ENCODE measurements around the gene UBE4B.
"Not testable (repeated sequence)": the region's sequence is repeated elsewhere in the genome, so short reads cannot be mapped to it uniquely, and the experiment has no call there.

The UBE4B gene

DNA sequence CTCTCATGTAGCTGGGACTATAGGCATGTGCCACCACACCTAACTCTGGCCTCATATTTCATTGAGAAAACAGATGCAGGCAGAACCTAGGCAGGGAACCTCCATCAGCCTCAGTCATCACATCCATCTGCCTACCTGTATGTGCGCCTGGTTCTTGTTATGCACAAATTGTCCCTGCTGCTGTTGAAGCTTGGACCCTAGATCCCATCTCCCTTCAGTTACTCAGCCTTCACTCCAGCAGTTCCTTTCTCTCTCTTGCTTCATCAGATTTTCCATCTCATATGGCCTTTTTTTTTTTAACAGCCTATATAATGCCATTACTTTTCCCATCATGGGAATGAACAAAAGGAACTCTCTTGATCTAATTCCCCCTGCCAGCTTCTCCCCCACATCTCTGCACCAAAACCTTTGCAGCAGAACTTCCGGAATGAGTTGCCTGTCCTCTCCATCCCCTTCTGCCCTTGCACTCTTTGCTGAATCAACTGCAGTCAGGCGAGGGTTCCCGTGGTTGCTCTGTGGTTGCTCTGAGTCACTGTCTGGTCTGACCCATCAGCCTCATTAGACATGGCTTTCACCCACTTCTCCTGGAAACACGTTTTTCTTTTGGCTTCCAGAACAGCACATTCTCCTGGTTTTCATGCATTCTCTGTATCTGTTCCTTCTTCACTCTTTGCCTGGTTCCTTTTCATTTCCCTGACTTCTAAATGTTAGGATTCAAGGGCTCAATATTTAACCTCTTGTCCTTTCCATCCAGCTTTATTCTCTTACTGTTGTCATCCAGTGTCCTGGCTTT lies 41.5 kb downstream of the UBE4B start:
- DNase-seq: no peak

DNA sequence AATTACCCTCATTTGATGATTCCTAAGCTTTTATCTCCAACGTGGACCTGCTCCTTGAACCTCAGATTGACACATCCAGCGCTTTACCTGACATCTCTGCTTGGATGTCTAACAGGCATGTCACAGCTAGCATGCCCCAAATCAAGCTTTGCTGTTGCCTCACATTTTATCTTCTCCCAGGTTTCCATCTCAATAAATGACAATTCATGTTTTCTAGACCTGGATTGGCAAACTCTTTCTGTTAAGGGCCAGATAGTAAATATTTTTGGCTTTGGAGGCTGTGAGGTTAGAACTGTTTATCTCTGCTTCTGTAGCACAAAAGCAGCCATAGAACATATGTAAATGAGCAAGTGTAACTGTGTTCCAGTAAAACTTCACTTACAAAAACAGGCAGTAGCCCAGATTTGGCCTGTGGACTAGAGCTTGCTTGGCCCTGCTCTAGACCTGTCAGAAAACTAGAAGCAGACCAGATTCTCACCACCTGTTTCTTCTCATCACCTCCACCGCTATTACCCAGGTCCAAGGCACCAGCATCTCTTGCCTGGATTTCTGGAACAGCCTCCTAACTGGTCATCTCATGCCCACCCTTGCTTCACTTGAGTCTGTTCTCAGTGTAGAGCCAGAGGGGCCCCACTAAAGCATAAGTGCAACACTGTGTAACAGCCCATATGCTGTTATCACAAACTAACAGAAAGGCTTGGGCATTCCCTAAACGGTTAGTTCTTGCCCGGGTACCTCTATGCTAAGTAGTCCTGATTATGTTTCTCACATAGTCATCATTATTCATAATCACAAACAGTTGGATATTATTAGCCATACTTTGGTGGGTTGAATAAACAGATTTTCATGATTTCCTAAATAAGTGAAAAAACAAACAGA lies 42.3 kb downstream of the UBE4B start:
- DNase-seq: no peak

DNA sequence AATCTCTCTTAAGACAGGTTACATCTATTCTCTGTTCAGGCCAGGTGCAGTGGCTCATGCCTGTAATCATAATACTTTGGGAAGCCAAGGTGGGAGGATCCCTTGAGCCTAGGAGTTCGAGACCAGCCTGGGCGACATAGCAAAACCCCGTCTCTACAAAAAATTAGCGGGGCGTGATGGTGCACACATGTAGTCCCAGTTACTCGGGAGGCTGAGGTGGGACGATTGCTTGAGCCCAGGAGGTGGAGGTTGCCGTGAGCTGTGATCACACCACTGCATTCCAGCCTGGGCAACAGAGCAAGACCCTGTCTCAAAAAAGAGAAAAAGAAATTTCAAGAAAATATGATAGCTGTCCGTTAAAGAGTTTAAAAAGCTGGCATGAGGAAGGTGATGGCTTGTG lies 43.0 kb downstream of the UBE4B start:
- DNase-seq: no peak

GRCh38 chr1:10078494-10078893 lies 45.7 kb downstream of the UBE4B start:
- no peak for DNase-seq

DNA sequence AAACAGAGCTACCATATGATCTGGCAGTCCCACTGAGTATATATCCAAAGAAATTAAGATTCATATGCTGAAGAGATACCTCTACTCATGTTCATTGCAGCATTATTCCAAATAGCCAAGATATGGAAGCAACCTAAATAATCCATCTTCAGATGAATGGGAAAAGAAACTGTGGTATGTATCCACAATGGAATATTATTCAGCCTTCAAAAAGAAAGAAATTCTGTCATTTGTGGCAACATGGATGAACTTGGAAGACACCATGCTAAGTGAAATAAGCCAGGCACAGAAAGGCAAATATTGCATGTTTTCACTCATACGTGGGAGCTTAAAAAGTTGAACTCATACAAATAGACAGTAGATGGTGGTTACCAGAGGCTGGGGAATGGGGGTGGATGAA lies 47.8 kb downstream of the UBE4B start:
- no peak for DNase-seq

GRCh38 chr1:10082785-10083479 lies 50.2 kb downstream of the UBE4B start:
- DNase-seq: no peak

DNA sequence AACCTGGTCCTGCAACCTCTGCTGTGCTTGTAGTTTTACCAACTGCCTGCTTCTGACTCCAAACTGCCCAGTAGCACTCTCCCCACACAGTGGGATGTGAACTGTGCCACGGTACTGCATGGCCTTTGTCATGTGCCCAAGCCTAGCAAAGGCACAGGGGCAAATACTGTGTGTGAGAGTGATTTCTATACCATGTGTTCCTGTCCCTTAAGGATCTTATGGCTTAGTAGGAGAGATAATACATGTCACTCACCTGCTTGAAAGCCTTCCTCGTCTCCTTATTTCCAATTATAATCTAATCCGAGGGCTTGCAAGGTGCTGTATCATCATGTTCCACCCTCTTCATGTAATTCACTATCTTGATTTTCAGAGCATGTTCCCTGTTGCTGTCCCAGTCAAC lies 51.3 kb downstream of the UBE4B start:
- DNase-seq: no peak

- DNase-seq: no peak
Measured at GRCh38 chr1:10085076-10085475, 52.3 kb downstream of the UBE4B start.

- no peak for DNase-seq
Measured at GRCh38 chr1:10087210-10087609, 54.5 kb downstream of the UBE4B start.

DNA sequence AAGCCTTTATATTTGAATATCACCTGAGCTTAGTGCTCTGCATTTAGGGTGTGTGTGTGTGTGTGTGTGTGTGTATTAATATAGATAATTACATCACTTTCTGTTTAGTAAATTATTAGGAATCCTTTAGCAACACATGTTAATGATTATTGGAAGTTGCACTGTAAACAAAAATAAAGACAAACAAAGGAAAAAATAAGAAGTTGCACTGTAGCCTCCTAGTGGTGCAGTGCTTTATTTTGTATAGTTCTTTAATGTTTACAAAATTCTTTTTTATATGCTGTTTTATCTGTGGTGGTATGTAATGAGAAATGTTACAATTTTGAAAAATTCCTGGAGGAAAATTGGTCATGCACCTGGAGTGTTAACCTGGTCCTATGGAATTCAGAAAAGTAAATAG lies 69.2 kb downstream of the UBE4B start:
- DNase-seq: no peak

DNA sequence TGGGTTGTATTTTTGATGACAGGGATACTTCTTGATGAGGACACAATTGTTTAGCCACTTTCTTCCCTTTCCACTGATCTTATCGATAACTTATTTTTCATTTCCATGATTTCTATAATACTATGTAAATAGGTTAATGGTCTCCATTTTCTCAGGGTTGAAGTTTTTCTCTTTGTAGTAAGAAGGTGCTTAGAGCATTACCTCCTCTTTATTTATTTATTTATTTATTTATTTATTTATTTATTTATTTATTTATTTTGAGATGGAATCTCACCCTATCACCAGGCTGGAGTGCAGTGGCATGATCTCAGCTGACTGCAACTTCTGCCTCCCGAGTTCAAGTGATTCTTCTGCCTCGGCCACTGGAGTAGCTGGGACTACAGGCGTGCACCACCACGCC lies 70.4 kb downstream of the UBE4B start:
- DNase-seq: no peak

DNA sequence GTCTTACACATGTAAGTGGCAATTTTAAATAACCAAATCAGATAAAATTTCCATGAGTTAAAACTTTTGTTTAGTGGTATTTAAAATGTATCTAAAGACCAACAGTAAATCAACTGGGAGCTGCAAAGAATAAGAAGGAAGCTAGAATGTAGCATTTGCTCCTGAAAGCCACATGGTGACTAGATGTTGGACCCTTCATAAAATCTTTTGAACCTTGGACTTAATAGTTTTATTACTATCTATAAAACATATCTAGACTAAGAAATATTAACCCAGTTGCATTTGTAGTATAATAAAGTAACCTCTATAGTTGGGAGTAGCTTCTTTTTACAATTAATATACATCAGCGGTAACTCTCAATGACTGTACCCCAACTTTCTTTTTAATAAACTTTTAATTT lies 72.1 kb downstream of the UBE4B start:
- DNase-seq: no peak

- no peak for DNase-seq
Measured at GRCh38 chr1:10105484-10105883, 72.7 kb downstream of the UBE4B start.

DNA sequence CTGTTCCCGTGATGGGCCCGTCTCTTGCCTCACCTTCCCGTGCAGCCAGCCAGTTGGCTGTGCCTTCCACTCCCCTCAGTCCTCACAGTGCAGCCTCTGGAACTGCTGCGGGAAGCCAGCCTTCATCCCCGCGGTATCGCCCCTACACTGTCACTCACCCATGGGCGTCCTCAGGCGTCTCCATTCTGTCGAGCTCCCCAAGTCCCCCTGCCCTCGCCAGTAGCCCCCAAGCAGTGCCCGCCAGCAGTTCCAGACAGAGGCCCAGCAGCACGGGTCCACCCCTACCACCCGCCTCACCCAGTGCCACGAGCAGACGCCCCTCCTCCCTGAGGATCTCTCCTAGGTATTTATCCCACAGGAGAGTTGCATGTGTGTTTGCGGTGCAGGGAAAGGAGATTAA lies 73.5 kb downstream of the UBE4B start:
- DNase-seq: no peak

DNA sequence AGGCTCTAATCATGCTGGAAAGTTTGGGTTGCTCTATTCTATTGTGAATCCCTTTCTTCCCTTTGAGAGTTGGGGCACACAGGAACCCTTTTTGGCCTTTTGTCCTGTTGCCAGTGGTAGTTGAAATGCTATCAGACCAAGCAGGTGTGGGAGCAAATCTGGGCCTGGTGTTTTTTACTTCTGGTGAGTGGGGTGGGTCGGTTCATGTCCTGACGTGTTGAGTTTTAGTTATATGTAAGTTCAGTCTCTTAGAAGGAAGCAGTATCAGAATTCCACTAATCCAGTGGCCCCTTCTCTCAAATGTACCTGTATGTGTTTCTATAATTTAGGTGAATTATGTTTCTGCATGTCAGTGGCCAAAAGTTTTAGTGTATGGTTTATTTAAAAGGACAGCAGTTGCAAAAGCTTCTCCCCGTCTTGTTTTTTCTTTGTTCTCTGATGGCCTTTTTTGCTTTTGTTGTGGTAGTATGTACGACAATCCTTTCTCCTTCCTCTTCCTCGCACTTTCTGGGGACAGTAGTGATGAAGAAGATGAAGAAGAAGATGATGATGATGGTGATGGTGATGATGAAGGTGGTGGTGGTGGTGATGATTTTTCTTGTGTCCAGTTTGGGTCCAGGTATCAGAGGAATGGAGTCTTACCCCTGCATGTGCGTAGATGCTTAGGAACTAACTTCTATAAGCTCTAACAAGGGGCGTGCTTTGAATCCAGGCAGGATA lies 74.2 kb downstream of the UBE4B start:
- DNase-seq: no peak

DNA sequence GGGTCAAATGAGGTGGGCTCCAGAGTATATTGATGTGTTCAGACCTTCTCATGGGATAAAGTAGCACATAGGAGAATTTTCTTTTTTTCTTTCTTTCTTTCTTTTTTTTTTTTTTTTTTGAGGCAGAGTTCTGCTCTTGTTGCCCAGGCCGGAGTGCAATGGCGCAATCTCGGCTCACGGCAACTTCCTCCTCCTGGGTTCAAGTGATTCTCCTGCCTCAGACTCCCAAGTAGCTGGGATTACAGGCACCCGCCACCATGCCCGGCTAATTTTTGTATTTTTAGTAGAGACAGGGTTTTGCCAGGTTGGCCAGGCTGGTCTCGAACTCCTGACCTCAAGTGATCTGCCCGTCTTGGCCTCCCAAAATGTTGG lies 74.7 kb downstream of the UBE4B start:
- DNase-seq: not testable (repeated sequence)

GRCh38 chr1:10108134-10108663 lies 75.4 kb downstream of the UBE4B start:
- no peak for DNase-seq

DNA sequence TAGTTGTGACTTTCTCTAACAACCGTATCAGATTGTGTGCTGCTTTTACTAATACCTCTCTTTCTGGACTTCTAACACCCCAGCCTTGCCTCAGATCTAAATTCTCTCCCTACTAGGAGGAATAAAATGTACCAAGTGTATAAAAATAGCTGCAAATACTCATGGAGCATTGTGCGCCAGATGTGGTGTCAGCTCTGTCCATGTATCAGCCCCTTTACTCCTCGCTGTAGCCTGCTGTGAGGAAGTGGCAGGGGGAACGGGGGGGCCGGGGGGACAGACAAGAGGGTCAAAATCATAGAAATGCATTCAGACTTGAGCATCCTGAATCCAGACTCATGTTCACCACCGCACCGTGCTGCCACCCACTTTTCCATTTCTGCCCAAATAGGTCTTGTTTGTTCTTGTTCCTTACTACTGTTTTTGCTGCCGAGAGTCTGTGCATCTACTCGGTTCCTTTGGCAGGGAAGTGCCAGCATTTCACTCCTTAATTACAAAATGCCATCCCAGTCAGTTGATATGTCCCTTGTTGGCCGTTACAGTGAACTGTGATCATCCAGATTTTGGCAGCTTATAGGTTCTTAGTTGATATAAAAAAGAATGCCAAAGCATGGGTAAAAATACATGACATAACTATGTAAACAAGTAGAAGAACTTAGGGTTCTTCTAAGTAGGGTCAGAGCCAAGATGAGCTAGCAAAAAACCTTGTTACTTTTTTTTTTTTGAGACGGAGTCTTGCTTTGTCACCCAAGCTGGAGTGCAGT lies 76.4 kb downstream of the UBE4B start:
- no peak for DNase-seq

DNA sequence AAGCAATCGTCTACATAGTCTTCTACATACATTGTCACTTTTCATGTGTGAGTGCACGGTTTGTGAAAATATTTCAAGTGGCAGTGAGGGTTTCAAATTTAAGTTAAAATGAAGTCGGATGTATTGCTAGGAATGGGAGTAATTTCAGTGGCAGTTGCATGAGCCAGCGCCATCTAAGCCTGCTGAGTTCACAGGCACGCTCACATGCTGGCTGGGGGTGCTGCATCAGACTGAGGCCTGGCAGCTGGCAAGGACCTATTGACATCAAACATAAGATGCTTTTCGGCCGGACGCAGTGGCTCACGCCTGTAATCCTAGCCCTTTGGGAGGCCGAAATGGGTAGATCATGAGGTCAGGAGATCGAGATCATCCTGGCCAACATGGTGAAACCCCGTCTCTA lies 80.7 kb downstream of the UBE4B start:
- no peak for DNase-seq

- no peak for DNase-seq
Measured at GRCh38 chr1:10114746-10115145, 82.0 kb downstream of the UBE4B start.

- no peak for DNase-seq
Measured at GRCh38 chr1:10117132-10117531, 84.4 kb downstream of the UBE4B start.

DNA sequence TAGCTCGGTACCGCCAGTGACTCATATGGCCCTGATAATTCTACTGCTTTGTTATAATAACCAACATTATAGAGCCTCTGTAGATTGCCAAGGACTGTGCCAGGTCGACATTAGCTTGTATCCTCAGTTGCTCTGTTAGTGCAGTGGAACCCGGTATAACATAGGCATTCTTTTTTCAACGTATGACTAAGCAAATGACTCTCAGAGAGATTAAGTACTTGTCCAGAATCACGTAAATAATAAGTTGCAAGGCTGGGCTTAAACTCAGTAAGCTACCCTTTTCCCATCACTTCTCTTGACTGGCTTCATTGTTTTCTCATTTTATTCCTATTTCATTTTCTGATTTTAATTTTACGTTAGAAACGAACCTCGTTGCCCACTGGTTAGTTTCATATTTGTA lies 85.1 kb downstream of the UBE4B start:
- DNase-seq: no peak
